ENCODE measurements around the gene TNFRSF21.
"Not testable (repeated sequence)": the region's sequence is repeated elsewhere in the genome, so short reads cannot be mapped to it uniquely, and the experiment has no call there.

TNFRSF21 gene

GRCh38 chr6:47345761-47346160, 36.1 kb upstream of the TNFRSF21 start:
- Histone ChIP-seq H3K36me3 (ENCODE audit: control insufficient read depth, insufficient read depth, low read length) (no peaks in the 10 kb centered on the region), H3K27me3 (ENCODE audit: control insufficient read depth, insufficient read depth, low read length) (no peaks in the 10 kb centered on the region), H3K4me1 (ENCODE audit: control insufficient read depth, insufficient read depth, low read length) (no peaks in the 10 kb centered on the region), H3K9me3 (ENCODE audit: control insufficient read depth, insufficient read depth, low read depth, low read length) (no peaks in the 10 kb centered on the region), H3K4me3 (ENCODE audit: low read depth, low read length) (no peak overlapping the region), H3K9ac (ENCODE audit: low read length) (no peak overlapping the region), H3K27ac (ENCODE audit: low read depth, low read length) (no peak overlapping the region)

DNA sequence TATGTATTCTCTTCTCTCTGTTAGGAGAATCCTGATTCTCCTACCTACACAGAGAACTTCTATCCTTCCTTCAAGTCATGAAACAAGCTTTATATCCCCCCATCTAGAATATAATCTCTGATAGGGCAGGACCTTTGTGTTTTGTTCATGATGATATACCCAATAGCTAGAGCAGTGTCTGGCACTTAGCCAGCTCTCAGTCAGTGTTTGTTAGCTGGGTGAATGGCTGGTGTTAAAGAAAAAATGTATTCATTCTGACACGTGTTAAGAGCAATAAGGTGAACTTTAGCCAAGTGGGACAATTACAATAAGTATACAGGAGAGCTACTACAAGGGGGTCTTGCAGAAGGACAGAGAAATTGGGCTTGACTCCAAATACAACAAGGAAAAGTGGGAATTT, 34.3 kb upstream of the TNFRSF21 start:
- no peaks in the 10 kb centered on the region for H3K36me3 ChIP-seq (ENCODE audit: control insufficient read depth, insufficient read depth, low read length)
- no peak overlapping the region for H3K4me3 ChIP-seq (ENCODE audit: low read depth, low read length)
- H3K27me3 ChIP-seq (ENCODE audit: control insufficient read depth, insufficient read depth, low read length), result no peaks in the 10 kb centered on the region
- no peaks in the 10 kb centered on the region for H3K9me3 ChIP-seq (ENCODE audit: control insufficient read depth, insufficient read depth, low read depth, low read length)
- no peaks in the 10 kb centered on the region for H3K4me1 ChIP-seq (ENCODE audit: control insufficient read depth, insufficient read depth, low read length)
- H3K9ac ChIP-seq (ENCODE audit: low read length), result no peak overlapping the region
- H3K27ac ChIP-seq (ENCODE audit: low read depth, low read length), result no peak overlapping the region

DNA sequence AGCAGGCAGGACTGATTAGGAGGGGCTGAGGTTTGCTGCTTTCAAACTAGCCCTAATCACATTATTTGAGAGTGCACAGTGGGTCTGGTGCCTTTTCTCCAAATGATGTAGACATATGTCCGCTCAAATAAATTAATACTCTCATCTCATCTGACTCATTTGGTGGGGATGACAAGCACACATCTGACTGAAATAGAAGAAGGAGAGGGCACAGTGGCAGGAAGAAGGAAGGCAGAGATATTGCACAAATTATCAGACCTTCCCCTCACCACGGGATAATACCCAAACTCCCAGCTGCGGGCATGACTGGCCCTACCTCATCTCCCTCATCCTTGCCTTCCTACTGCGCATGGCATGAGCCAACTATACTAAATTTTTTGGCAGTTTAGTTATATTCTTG, 33.9 kb upstream of the TNFRSF21 start:
- no peaks in the 10 kb centered on the region for H3K9me3 ChIP-seq (ENCODE audit: control insufficient read depth, insufficient read depth, low read depth, low read length)
- no peaks in the 10 kb centered on the region for H3K36me3 ChIP-seq (ENCODE audit: control insufficient read depth, insufficient read depth, low read length)
- no peak overlapping the region for H3K4me3 ChIP-seq (ENCODE audit: low read depth, low read length)
- H3K27ac ChIP-seq (ENCODE audit: low read depth, low read length), result no peak overlapping the region
- no peaks in the 10 kb centered on the region for H3K27me3 ChIP-seq (ENCODE audit: control insufficient read depth, insufficient read depth, low read length)
- no peaks in the 10 kb centered on the region for H3K4me1 ChIP-seq (ENCODE audit: control insufficient read depth, insufficient read depth, low read length)
- H3K9ac ChIP-seq (ENCODE audit: low read length), result no peak overlapping the region

GRCh38 chr6:47342824-47343223, 33.1 kb upstream of the TNFRSF21 start:
- H3K4me1 ChIP-seq (ENCODE audit: control insufficient read depth, insufficient read depth, low read length), result no peaks in the 10 kb centered on the region
- no peaks in the 10 kb centered on the region for H3K36me3 ChIP-seq (ENCODE audit: control insufficient read depth, insufficient read depth, low read length)
- H3K27ac ChIP-seq (ENCODE audit: low read depth, low read length), result no peak overlapping the region
- no peaks in the 10 kb centered on the region for H3K27me3 ChIP-seq (ENCODE audit: control insufficient read depth, insufficient read depth, low read length)
- no peaks in the 10 kb centered on the region for H3K9me3 ChIP-seq (ENCODE audit: control insufficient read depth, insufficient read depth, low read depth, low read length)
- H3K9ac ChIP-seq (ENCODE audit: low read length), result no peak overlapping the region
- H3K4me3 ChIP-seq (ENCODE audit: low read depth, low read length), result no peak overlapping the region

GRCh38 chr6:47337519-47337918, 27.8 kb upstream of the TNFRSF21 start:
- H3K27ac ChIP-seq (ENCODE audit: low read depth, low read length), result no peak overlapping the region
- H3K36me3 ChIP-seq (ENCODE audit: control insufficient read depth, insufficient read depth, low read length), result no peaks in the 10 kb centered on the region
- H3K4me3 ChIP-seq (ENCODE audit: low read depth, low read length), result no peak overlapping the region
- no peaks in the 10 kb centered on the region for H3K27me3 ChIP-seq (ENCODE audit: control insufficient read depth, insufficient read depth, low read length)
- H3K9me3 ChIP-seq (ENCODE audit: control insufficient read depth, insufficient read depth, low read depth, low read length), result no peaks in the 10 kb centered on the region
- H3K4me1 ChIP-seq (ENCODE audit: control insufficient read depth, insufficient read depth, low read length), result no peaks in the 10 kb centered on the region
- H3K9ac ChIP-seq (ENCODE audit: low read length), result no peak overlapping the region

DNA sequence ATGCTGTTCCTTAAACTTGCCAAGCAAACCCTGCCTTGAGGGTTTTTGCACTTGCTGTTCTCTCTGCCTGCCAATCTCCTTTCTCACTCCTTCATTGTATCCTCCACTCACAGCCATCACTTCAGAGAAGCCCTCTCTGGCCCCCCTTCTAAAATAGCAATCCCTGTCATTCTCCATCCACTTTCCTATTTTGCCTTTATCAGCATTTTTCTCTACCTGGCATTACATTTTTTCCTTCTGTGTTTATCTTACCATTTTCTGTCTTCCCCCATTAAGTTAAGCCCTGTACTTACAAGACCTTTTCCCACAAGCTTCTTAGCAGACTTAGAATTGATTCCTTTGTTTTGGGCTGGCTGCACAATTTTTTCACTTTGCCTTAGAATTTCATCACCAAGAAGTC, 26.6 kb upstream of the TNFRSF21 start:
- H3K27ac ChIP-seq (ENCODE audit: low read depth, low read length), result no peak overlapping the region
- no peak overlapping the region for H3K9ac ChIP-seq (ENCODE audit: low read length)
- H3K27me3 ChIP-seq (ENCODE audit: control insufficient read depth, insufficient read depth, low read length), result no peaks in the 10 kb centered on the region
- no peaks in the 10 kb centered on the region for H3K4me1 ChIP-seq (ENCODE audit: control insufficient read depth, insufficient read depth, low read length)
- H3K9me3 ChIP-seq (ENCODE audit: control insufficient read depth, insufficient read depth, low read depth, low read length), result no peaks in the 10 kb centered on the region
- no peaks in the 10 kb centered on the region for H3K36me3 ChIP-seq (ENCODE audit: control insufficient read depth, insufficient read depth, low read length)
- H3K4me3 ChIP-seq (ENCODE audit: low read depth, low read length), result no peak overlapping the region

GRCh38 chr6:47335466-47335865, 25.8 kb upstream of the TNFRSF21 start:
- Histone ChIP-seq H3K4me3 (ENCODE audit: low read depth, low read length) (no peak overlapping the region), H3K9ac (ENCODE audit: low read length) (no peak overlapping the region), H3K36me3 (ENCODE audit: control insufficient read depth, insufficient read depth, low read length) (no peaks in the 10 kb centered on the region), H3K9me3 (ENCODE audit: control insufficient read depth, insufficient read depth, low read depth, low read length) (no peaks in the 10 kb centered on the region), H3K4me1 (ENCODE audit: control insufficient read depth, insufficient read depth, low read length) (no peaks in the 10 kb centered on the region), H3K27ac (ENCODE audit: low read depth, low read length) (no peak overlapping the region), H3K27me3 (ENCODE audit: control insufficient read depth, insufficient read depth, low read length) (no peaks in the 10 kb centered on the region)

DNA sequence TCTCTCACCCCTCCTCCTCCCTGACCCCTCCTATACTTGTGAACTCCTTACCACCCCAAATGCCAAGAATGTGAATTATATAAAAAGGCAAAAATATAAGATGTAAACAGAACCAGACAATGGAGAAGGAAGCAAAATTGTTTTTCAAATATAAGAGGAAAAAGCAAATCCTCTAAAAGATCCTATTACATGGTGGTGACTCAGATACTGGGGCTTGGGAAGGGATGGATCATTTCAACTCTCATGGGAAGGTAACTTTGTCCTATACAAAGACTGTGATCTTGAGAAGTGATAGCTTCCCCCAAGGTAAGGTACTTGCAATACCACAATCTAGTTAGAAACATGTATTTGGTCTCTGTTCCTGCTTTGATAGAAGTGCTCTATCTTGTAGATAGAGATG, 24.6 kb upstream of the TNFRSF21 start:
- Histone ChIP-seq H3K27me3 (ENCODE audit: control insufficient read depth, insufficient read depth, low read length) (no peaks in the 10 kb centered on the region), H3K27ac (ENCODE audit: low read depth, low read length) (no peak overlapping the region), H3K4me1 (ENCODE audit: control insufficient read depth, insufficient read depth, low read length) (no peaks in the 10 kb centered on the region), H3K9ac (ENCODE audit: low read length) (no peak overlapping the region), H3K36me3 (ENCODE audit: control insufficient read depth, insufficient read depth, low read length) (no peaks in the 10 kb centered on the region), H3K4me3 (ENCODE audit: low read depth, low read length) (no peak overlapping the region), H3K9me3 (ENCODE audit: control insufficient read depth, insufficient read depth, low read depth, low read length) (no peaks in the 10 kb centered on the region)

DNA sequence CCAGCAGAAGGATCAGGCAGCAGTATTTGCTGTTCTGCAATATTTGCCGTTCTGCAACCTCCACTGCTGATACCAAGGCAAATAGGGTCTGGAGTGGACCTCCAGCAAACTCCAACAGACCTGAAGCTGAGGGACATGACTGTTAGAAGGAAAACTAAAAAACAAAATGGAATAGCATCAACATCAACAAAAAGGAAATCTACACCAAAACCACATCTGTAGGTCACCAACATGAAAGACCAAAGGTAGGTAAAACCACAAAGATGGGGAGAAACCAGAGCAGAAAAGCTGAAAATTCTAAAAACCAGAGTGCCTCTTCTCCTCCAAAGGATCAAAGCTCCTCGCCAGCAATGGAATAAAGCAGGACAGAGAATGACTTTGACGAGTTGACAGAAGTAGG, 18.9 kb upstream of the TNFRSF21 start:
- not testable (repeated sequence) for H3K27me3 ChIP-seq (ENCODE audit: control insufficient read depth, insufficient read depth, low read length); H3K4me3 ChIP-seq (ENCODE audit: low read depth, low read length); H3K36me3 ChIP-seq (ENCODE audit: control insufficient read depth, insufficient read depth, low read length); H3K27ac ChIP-seq (ENCODE audit: low read depth, low read length); H3K9ac ChIP-seq (ENCODE audit: low read length); H3K4me1 ChIP-seq (ENCODE audit: control insufficient read depth, insufficient read depth, low read length); H3K9me3 ChIP-seq (ENCODE audit: control insufficient read depth, insufficient read depth, low read depth, low read length)

DNA sequence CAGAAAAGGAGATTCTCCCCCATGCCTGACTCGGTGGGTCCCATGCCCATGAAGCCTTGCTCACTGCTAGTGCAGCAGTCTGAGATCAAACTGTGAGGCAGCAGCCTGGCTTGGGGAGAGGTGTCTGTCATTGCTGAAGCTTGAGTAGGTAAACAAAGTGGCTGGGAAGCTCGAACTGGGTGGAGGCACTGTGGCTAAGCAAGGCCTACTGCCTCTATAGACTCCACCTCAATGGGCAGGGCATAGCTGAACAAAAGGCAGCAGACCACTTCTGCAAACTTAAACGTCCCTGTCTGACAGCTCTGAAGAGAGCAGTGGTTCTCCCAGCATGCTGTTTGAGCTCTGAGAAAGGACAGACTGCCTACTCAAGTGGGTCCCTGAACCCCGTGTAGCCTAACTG, 18.4 kb upstream of the TNFRSF21 start:
- not testable (repeated sequence) for H3K4me1 ChIP-seq (ENCODE audit: control insufficient read depth, insufficient read depth, low read length); H3K4me3 ChIP-seq (ENCODE audit: low read depth, low read length); H3K9me3 ChIP-seq (ENCODE audit: control insufficient read depth, insufficient read depth, low read depth, low read length); H3K27ac ChIP-seq (ENCODE audit: low read depth, low read length); H3K27me3 ChIP-seq (ENCODE audit: control insufficient read depth, insufficient read depth, low read length); H3K36me3 ChIP-seq (ENCODE audit: control insufficient read depth, insufficient read depth, low read length); H3K9ac ChIP-seq (ENCODE audit: low read length)

- peaks cover 7% of the 10 kb centered on the region; the same call in 1 of the 2 replicates for H3K9me3 ChIP-seq (ENCODE audit: control insufficient read depth, insufficient read depth, low read depth, low read length)
- no peaks in the 10 kb centered on the region for H3K27me3 ChIP-seq (ENCODE audit: control insufficient read depth, insufficient read depth, low read length)
- H3K9ac ChIP-seq (ENCODE audit: low read length), result no peak overlapping the region
- H3K36me3 ChIP-seq (ENCODE audit: control insufficient read depth, insufficient read depth, low read length), result no peaks in the 10 kb centered on the region
- H3K27ac ChIP-seq (ENCODE audit: low read depth, low read length), result no peak overlapping the region
- no peak overlapping the region for H3K4me3 ChIP-seq (ENCODE audit: low read depth, low read length)
- no peaks in the 10 kb centered on the region for H3K4me1 ChIP-seq (ENCODE audit: control insufficient read depth, insufficient read depth, low read length)
Observed at GRCh38 chr6:47323887-47324286, 14.2 kb upstream of the TNFRSF21 start.

GRCh38 chr6:47323321-47323720, 13.6 kb upstream of the TNFRSF21 start:
- Histone ChIP-seq H3K36me3 (ENCODE audit: control insufficient read depth, insufficient read depth, low read length) (no peaks in the 10 kb centered on the region), H3K9me3 (ENCODE audit: control insufficient read depth, insufficient read depth, low read depth, low read length) (peaks cover 7% of the 10 kb centered on the region; the same call in 1 of the 2 replicates), H3K4me1 (ENCODE audit: control insufficient read depth, insufficient read depth, low read length) (no peaks in the 10 kb centered on the region), H3K27me3 (ENCODE audit: control insufficient read depth, insufficient read depth, low read length) (no peaks in the 10 kb centered on the region), H3K4me3 (ENCODE audit: low read depth, low read length) (no peak overlapping the region), H3K27ac (ENCODE audit: low read depth, low read length) (no peak overlapping the region), H3K9ac (ENCODE audit: low read length) (no peak overlapping the region)
